HUES6 (cell line): ENCODE data around the gene XYLT1.

ENCODE experiments used
- H3K27ac ChIP-seq: 2 replicates; pipeline ENCODE4 v1.7.0; 2013; ENCODE audit warnings: low read depth, mild to moderate bottlenecking, low read length, inconsistent platforms
- H3K27me3 ChIP-seq: 2 replicates; pipeline ENCODE4 v1.6.1; 2013; ENCODE audit warnings: low read length; ENCODE audit not compliant: control insufficient read depth, insufficient read depth
- H3K36me3 ChIP-seq: 2 replicates; pipeline ENCODE4 v1.6.1; 2013; ENCODE audit warnings: low read length; ENCODE audit not compliant: control insufficient read depth, insufficient read depth
- H3K4me1 ChIP-seq: 2 replicates; pipeline ENCODE4 v1.6.1; 2013; ENCODE audit warnings: low read length; ENCODE audit not compliant: control insufficient read depth, insufficient read depth
- H3K4me3 ChIP-seq: 2 replicates; pipeline ENCODE4 v1.5.1; 2013; ENCODE audit warnings: low read depth, low read length
- H3K9ac ChIP-seq: one replicate; pipeline ENCODE4 v1.6.1; 2013; ENCODE audit warnings: mild to moderate bottlenecking, low read length
- H3K9me3 ChIP-seq: 2 replicates; pipeline ENCODE4 v1.6.1; 2013; ENCODE audit warnings: low read depth, low read length; ENCODE audit not compliant: control insufficient read depth, insufficient read depth

XYLT1 gene

DNA sequence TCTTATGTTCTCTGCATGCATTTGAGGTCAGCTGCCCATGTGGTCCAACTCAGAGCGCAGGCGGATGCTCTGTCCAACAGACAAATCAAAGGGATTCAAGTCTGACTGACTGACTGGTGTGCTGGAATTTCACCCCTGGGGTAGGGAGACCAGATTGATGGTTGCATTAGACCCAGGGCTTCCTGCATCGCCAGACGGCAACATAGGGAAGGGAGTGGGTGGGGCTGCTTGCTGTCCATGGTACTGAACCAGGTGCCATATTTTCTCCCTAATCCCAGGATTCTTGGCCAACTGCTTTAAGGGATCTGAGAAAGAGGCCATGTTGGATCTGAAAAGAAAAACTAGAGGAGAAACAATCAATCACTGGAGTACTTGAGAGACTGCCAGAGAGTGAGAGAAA, 332.0 kb downstream of the XYLT1 start:
- H3K9me3 ChIP-seq = no peaks in the 10 kb centered on the region
- no peak overlapping the region for H3K4me3 ChIP-seq
- no peak overlapping the region for H3K27ac ChIP-seq
- no peaks in the 10 kb centered on the region for H3K27me3 ChIP-seq
- no peaks in the 10 kb centered on the region for H3K4me1 ChIP-seq
- H3K9ac ChIP-seq = no peak overlapping the region
- peaks cover 3% of the 10 kb centered on the region; the same call in 1 of the 2 replicates for H3K36me3 ChIP-seq

DNA sequence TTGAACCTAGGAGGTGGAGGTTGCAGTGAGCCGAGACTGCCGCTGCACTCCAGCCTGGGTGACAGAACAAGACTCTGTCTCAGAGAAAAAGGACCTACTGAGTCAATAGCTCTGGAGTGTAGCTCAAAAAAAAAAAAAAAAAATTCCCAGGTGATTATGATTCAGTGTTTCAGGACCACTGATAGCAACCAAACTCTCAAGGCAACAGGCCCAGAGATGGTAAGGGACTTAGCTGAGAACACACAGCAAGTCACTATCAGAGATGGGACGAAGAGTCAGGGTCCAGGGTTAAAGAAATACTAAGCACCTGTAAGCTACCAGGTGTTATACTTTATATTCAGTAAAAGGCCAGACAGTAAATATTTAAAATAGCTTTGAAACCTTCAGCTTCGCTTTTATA, 335.3 kb downstream of the XYLT1 start:
- Histone ChIP-seq H3K4me1 (no peaks in the 10 kb centered on the region), H3K27me3 (no peaks in the 10 kb centered on the region), H3K27ac (no peak overlapping the region), H3K9me3 (no peaks in the 10 kb centered on the region), H3K9ac (no peak overlapping the region), H3K36me3 (peaks cover 3% of the 10 kb centered on the region; the same call in 1 of the 2 replicates), H3K4me3 (no peak overlapping the region)

DNA sequence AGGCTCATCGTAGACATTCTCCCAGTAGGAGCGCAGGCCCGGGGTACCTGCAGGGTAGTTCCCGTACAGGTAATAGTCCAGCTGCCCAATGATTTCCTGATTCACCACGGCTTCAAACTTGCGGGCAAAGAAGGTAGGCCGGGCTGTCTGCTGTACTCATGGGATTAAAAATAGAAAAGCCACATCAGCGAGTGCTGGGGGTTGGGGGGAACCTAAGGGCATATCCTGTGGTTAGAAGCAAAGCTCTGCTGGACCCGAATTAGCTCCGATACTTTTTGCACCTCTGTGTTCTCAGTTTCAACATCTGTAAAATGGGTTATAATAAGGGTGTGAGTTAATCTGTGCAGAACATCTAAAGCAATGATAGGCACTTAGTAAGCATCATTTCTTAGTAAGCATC, 336.2 kb downstream of the XYLT1 start:
- Histone ChIP-seq H3K36me3 (peaks cover 3% of the 10 kb centered on the region; the same call in 1 of the 2 replicates), H3K27ac (no peak overlapping the region), H3K9me3 (no peaks in the 10 kb centered on the region), H3K27me3 (no peaks in the 10 kb centered on the region), H3K4me3 (no peak overlapping the region), H3K4me1 (no peaks in the 10 kb centered on the region), H3K9ac (no peak overlapping the region)

DNA sequence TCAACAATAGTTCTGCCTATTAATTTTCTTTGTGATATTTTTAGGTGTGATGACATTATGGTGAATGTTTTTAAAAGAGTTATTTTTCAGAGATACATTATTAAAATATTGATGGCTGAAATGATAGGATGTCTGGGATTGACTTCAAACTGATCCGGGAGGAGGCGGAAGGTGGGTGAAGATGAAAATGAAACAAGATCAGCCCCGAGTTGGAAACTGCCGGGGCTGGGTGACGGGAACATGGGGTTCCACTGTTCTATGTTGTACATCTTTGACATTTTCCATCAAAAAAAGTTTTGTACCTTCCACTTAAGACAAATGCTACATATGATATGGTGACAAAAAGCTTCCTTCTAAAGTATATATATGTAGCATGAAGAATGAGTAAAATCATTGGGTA, 336.9 kb downstream of the XYLT1 start:
- H3K9me3 ChIP-seq = no peaks in the 10 kb centered on the region
- no peaks in the 10 kb centered on the region for H3K4me1 ChIP-seq
- H3K27ac ChIP-seq = no peak overlapping the region
- no peak overlapping the region for H3K4me3 ChIP-seq
- H3K9ac ChIP-seq = no peak overlapping the region
- H3K27me3 ChIP-seq = no peaks in the 10 kb centered on the region
- H3K36me3 ChIP-seq = peaks cover 3% of the 10 kb centered on the region; the same call in 1 of the 2 replicates

DNA sequence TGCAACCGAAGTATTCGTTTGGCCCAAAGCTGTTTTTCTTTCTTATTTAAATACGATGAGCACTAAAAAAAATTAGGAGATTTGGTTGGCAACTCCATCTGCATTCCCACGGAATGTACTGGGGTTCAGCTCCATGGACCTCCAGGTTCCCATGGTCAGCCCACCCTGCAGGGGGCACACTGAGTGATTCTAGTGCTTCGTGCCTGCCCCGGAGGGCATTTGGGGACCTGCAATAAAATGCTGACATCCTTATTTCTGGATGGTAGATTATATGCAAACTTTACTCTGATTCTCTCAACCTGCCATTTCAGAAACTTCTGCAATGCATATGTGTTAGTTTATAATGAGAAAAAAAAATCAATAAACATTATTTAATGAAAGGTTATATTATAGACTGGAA, 339.4 kb downstream of the XYLT1 start:
- Histone ChIP-seq H3K4me3 (no peak overlapping the region), H3K27ac (no peak overlapping the region), H3K36me3 (peaks cover 7% of the 10 kb centered on the region; the same call in 1 of the 2 replicates), H3K27me3 (no peaks in the 10 kb centered on the region), H3K9me3 (no peaks in the 10 kb centered on the region), H3K4me1 (no peaks in the 10 kb centered on the region), H3K9ac (no peak overlapping the region)

DNA sequence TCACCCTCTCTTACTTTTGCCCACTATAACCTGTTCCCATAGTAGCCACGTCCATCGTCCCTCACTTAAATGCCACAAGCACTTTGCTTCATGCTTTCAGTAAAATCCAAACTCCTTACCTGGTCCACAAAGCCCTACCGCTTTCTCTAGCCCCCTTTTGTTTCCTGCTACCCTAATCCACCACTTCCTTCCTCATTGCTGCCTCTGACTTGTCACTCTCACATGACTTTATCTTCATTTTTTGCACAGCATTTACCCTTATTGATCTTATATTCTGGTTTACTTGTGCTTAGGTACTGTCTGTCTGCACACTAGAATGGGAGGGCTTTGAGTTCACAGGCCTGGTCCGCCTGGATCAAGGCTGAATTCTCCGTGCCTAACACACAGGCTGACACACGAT, 340.0 kb downstream of the XYLT1 start:
- Histone ChIP-seq H3K36me3 (peaks cover 7% of the 10 kb centered on the region; the same call in 1 of the 2 replicates), H3K4me3 (no peak overlapping the region), H3K4me1 (no peaks in the 10 kb centered on the region), H3K9me3 (no peaks in the 10 kb centered on the region), H3K27ac (no peak overlapping the region), H3K9ac (no peak overlapping the region), H3K27me3 (no peaks in the 10 kb centered on the region)

DNA sequence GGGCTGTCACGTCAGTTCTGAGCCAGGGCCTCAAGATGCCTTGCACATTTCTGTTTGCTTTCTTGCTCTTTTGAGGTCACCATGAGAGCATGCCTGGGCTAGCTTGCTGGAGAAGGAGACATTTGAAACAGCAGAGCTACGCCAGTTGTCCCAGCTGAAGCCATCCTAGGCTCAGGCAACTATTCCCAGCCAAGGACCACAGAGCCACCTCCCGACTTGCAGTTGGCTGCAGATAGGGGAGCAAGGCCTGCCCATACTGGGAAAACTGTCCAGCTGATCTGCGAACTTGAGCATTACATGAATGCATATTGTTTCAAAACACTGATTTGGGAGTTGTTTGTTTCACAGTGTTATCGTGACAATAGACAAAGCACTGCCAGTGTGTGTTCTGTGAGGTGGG, 340.8 kb downstream of the XYLT1 start:
- no peaks in the 10 kb centered on the region for H3K4me1 ChIP-seq
- H3K36me3 ChIP-seq = peaks cover 7% of the 10 kb centered on the region; the same call in 1 of the 2 replicates

DNA sequence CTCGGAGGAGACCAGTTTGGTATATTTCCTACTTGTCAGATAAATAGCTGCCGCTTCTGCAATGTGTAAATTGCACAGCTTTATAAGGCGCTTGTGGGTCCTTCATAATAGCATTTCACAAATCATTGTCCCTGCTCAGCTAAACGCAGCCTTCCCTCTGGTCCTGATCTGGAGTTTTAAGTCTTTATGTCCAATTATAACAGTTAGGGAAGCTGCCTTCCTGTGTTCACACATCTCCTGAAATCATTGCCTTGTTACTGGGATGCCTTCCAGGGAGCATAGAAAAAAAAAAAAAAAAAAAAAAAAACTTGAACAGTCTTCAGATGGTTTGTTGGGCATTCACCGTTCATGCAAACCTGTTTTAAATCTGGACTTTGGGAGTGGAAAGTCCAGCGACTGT, 342.0 kb downstream of the XYLT1 start:
- no peak overlapping the region for H3K27ac ChIP-seq
- H3K9me3 ChIP-seq = no peaks in the 10 kb centered on the region
- H3K9ac ChIP-seq = no peak overlapping the region
- no peaks in the 10 kb centered on the region for H3K27me3 ChIP-seq
- H3K4me3 ChIP-seq = no peak overlapping the region
- H3K36me3 ChIP-seq = peaks cover 4% of the 10 kb centered on the region; the same call in 1 of the 2 replicates
- no peaks in the 10 kb centered on the region for H3K4me1 ChIP-seq

More for the DNA sequence above, 340.8 kb downstream of the XYLT1 start:
- H3K27ac ChIP-seq = no peak overlapping the region
- no peaks in the 10 kb centered on the region for H3K27me3 ChIP-seq
- no peak overlapping the region for H3K4me3 ChIP-seq
- H3K9ac ChIP-seq = no peak overlapping the region
- no peaks in the 10 kb centered on the region for H3K9me3 ChIP-seq

DNA sequence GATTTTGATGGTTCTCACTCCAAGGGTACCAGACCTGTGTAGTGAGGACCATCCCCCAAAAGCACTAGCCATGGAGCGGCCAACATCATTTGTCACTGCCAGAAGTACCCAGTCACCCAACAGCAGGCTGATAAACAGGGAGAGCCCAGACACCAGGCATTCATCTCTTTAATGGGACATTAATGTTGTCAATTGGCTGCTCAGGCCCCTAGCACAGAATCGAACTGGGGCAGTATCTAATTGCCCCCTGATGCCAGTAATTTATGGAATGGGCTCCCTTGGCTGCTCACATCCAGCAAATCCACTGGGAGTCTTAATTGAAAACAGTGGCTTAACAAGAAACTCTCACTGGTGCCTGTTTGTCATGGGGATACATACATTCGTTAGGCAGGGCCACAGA, 344.6 kb downstream of the XYLT1 start:
- peaks cover 4% of the 10 kb centered on the region; the same call in 1 of the 2 replicates for H3K36me3 ChIP-seq
- H3K9me3 ChIP-seq = no peaks in the 10 kb centered on the region
- H3K9ac ChIP-seq = no peak overlapping the region

DNA sequence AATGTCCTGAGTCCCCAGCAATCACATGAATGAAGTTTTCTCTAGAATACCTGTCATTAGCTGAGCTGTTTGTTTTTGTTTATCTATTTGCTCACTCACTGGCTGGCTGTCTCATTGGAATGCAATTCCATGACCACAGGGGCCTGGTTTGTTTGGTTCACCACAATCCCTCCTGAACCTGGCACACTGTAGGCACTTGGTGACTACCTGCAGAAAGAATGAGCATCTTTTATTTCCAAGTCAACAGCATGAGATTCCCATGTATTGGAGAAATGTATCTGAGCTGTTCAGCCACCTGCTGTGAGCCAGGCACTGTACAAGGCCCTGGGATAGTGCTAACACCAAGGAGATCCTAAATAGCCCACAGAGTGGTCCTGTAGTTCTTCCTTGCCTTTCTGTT, 345.1 kb downstream of the XYLT1 start:
- Histone ChIP-seq H3K9me3 (no peaks in the 10 kb centered on the region), H3K4me3 (no peak overlapping the region), H3K27me3 (no peaks in the 10 kb centered on the region), H3K36me3 (peaks cover 4% of the 10 kb centered on the region; the same call in 1 of the 2 replicates), H3K27ac (no peak overlapping the region), H3K9ac (no peak overlapping the region), H3K4me1 (no peaks in the 10 kb centered on the region)

More for the DNA sequence above, 344.6 kb downstream of the XYLT1 start:
- Histone ChIP-seq H3K27ac (no peak overlapping the region), H3K4me1 (no peaks in the 10 kb centered on the region), H3K4me3 (no peak overlapping the region), H3K27me3 (no peaks in the 10 kb centered on the region)

DNA sequence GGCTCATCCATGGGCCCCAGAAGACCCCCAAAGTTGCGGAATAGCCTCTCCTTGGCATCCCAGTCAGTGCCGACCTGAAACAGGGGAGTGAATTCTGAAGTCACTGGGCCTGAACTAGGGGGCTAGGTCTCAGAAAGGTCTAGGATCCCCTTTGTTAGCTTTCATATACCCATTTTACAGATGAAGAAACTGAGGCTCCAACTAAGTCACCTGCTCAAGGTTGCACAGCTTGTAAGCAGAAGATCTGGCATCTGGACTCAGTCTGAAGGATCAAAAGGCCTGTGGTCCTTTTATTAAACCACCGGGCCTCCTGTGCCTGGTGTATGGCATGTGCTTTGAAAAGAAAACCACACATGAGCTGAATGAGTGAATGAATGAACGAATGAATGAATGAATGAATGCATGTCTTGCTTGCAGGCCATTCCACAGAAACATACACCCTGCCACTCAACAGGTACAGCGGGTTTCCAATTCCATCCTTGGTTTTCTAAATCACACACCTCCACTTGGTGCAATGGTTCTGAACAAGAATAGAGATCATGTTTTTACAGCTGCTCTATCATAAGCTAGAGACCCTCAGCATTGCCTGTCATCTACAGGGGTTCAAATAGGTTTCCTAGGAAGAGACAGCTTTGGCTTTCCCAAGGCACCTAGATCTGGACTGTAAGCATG, 352.7 kb downstream of the XYLT1 start:
- no peak overlapping the region for H3K27ac ChIP-seq
- H3K9me3 ChIP-seq = no peaks in the 10 kb centered on the region
- H3K4me3 ChIP-seq = no peak overlapping the region
- no peaks in the 10 kb centered on the region for H3K4me1 ChIP-seq
- H3K36me3 ChIP-seq = no peaks in the 10 kb centered on the region
- H3K27me3 ChIP-seq = no peaks in the 10 kb centered on the region
- H3K9ac ChIP-seq = no peak overlapping the region
